D721Med (cell line): Measurements from ENCODE around the gene AVPR2.

Experiments used
- DNase-seq: peaks from one replicate; pipeline ENCODE4 v3.0.0; 2011; ENCODE audit warnings: low spot score; ENCODE audit not compliant: insufficient read length
- FAIRE-seq: peaks from 2 replicates; lab custom pipeline; 2011; peaks lifted over from hg19 to GRCh38; lab: Jason Lieb, UNC
- CTCF ChIP-seq: IDR thresholded peaks from 2 replicates; pipeline ENCODE4 v1.5.1; 2012; ENCODE audit warnings: mild to moderate bottlenecking, control low read depth; ENCODE audit not compliant: insufficient read depth; ENCODE audit errors: missing control alignments

The AVPR2 gene

GRCh38 chrX:153900831-153901752, 3.4 kb upstream of the AVPR2 start:
- TF ChIP-seq CTCF: no peak
- DNase-seq: no peak
- no peak for FAIRE-seq

- no peak for FAIRE-seq
- DNase-seq: no peak
- TF ChIP-seq CTCF: no peak
These were observed 2.7 kb upstream of the AVPR2 start for GRCh38 chrX:153901753-153902140.

GRCh38 chrX:153902385-153902784, 2.1 kb upstream of the AVPR2 start:
- no peak for TF ChIP-seq CTCF
- no peak for DNase-seq
- FAIRE-seq: no peak

- no peak for TF ChIP-seq CTCF
- DNase-seq (no peak), FAIRE-seq (no peak)
These were observed 1.1 kb upstream of the AVPR2 start for GRCh38 chrX:153903238-153903980.

GRCh38 chrX:153905481-153906095, 1.1 kb downstream of the AVPR2 start:
- DNase-seq (no peak), FAIRE-seq (no peak)
- no peak for TF ChIP-seq CTCF

- no peak for TF ChIP-seq CTCF
- DNase-seq (no peak), FAIRE-seq (no peak)
These were observed 1.8 kb downstream of the AVPR2 start for GRCh38 chrX:153906126-153906917.
